ENCODE data around the gene HSF4. TPM values are rescaled to one million over a fixed set of nuclear protein-coding genes. Genes with fewer than 3 reads are reported as not detected.

Gene HSF4
- total RNA-seq, 4 donors from 2014 or later: 11.3 to 51.9 (median 42.3) TPM; not detected in 1

GRCh38 chr16:67182288-67182687, 17.7 kb downstream of the HSF4 start:
- no peak for DNase-seq
- H3K9me3 ChIP-seq: no peaks in the 10 kb centered on the region
- H3K4me3 ChIP-seq: no peak overlapping the region
- H3K4me1 ChIP-seq: peaks cover 0 to 9% of the 10 kb centered on the region in 2 donors
- H3K27me3 ChIP-seq: no peaks in the 10 kb centered on the region
- peak overlapping the region; percentile 63 to 98 for H3K27ac ChIP-seq
- H3K36me3 ChIP-seq: no peaks in the 10 kb centered on the region
- intact Hi-C loops (cut with DNase I; ENCODE audit: low total_unique reads): no loop called here
- TF ChIP-seq POLR2A (IDR thresholded peaks at IDR 0.05) (no peak), CTCF (IDR thresholded peaks at IDR 0.05) (no peak)

GRCh38 chr16:67183284-67183626, 18.7 kb downstream of the HSF4 start:
- H3K4me1 ChIP-seq: peaks cover 0 to 9% of the 10 kb centered on the region in 2 donors
- no peak for DNase-seq

GRCh38 chr16:67183627-67184452, 19.3 kb downstream of the HSF4 start, which contains the start of gene MATCAP1:
MATCAP1 (minus strand) TSS chr16:67183963; CDS start chr16:67180610, 3,353 bp downstream.
- Histone ChIP-seq H3K36me3 (no peaks in the 10 kb centered on the region), H3K9me3 (no peaks in the 10 kb centered on the region), H3K4me1 (peaks cover 0 to 9% of the 10 kb centered on the region in 2 donors), H3K27me3 (no peaks in the 10 kb centered on the region), H3K27ac (peak within 1 kb of the TSS; percentile 97 to 98), H3K4me3 (peak within 1 kb of the TSS; percentile 80 to 84)
- intact Hi-C loops (cut with DNase I; ENCODE audit: low total_unique reads): no loop called here
- DNase-seq: peak; percentile 94 to 97
- TF ChIP-seq POLR2A (IDR thresholded peaks at IDR 0.05): peak in 1 of 2 donors; percentile 83
- peak in 1 of 4 experiments; percentile 5 for TF ChIP-seq CTCF (IDR thresholded peaks at IDR 0.05)

More at GRCh38 chr16:67183284-67183626, 18.7 kb downstream of the HSF4 start:
- H3K4me3 ChIP-seq: peak overlapping the region; percentile 80 to 84
- no peaks in the 10 kb centered on the region for H3K27me3 ChIP-seq
- no peaks in the 10 kb centered on the region for H3K9me3 ChIP-seq
- peak overlapping the region; percentile 97 to 98 for H3K27ac ChIP-seq
- intact Hi-C loops (cut with DNase I; ENCODE audit: low total_unique reads): no loop called here
- TF ChIP-seq CTCF (IDR thresholded peaks at IDR 0.05) (no peak), POLR2A (IDR thresholded peaks at IDR 0.05) (no peak)
- no peaks in the 10 kb centered on the region for H3K36me3 ChIP-seq

GRCh38 chr16:67184453-67184994, 20.0 kb downstream of the HSF4 start:
- intact Hi-C loops (cut with DNase I; ENCODE audit: low total_unique reads): no loop called here
- no peak for DNase-seq

More at GRCh38 chr16:67184453-67184994, 20.0 kb downstream of the HSF4 start:
- Histone ChIP-seq H3K4me1 (peaks cover 0 to 9% of the 10 kb centered on the region in 2 donors), H3K9me3 (no peaks in the 10 kb centered on the region), H3K27ac (peak overlapping the region; percentile 97 to 98), H3K4me3 (peak overlapping the region; percentile 80 to 84), H3K27me3 (no peaks in the 10 kb centered on the region), H3K36me3 (no peaks in the 10 kb centered on the region)
- TF ChIP-seq POLR2A (IDR thresholded peaks at IDR 0.05) (no peak), CTCF (IDR thresholded peaks at IDR 0.05) (no peak)
